GM21825 (cell line): Measurements from ENCODE around the gene NFIX.
A peak's percentile ranks its signal among the peaks of the same experiment; 100 is the strongest.
"Not testable (repeated sequence)": the region's sequence is repeated elsewhere in the genome, so short reads cannot be mapped to it uniquely, and the experiment has no call there.

Experiments
- ATAC-seq: cut with Tn5 transposase; IDR thresholded peaks from one replicate; pipeline ENCODE4 v1.9.1; 2021; ENCODE audit warnings: mild to moderate bottlenecking, moderate library complexity; ENCODE audit not compliant: unreplicated experiment

Gene NFIX

DNA sequence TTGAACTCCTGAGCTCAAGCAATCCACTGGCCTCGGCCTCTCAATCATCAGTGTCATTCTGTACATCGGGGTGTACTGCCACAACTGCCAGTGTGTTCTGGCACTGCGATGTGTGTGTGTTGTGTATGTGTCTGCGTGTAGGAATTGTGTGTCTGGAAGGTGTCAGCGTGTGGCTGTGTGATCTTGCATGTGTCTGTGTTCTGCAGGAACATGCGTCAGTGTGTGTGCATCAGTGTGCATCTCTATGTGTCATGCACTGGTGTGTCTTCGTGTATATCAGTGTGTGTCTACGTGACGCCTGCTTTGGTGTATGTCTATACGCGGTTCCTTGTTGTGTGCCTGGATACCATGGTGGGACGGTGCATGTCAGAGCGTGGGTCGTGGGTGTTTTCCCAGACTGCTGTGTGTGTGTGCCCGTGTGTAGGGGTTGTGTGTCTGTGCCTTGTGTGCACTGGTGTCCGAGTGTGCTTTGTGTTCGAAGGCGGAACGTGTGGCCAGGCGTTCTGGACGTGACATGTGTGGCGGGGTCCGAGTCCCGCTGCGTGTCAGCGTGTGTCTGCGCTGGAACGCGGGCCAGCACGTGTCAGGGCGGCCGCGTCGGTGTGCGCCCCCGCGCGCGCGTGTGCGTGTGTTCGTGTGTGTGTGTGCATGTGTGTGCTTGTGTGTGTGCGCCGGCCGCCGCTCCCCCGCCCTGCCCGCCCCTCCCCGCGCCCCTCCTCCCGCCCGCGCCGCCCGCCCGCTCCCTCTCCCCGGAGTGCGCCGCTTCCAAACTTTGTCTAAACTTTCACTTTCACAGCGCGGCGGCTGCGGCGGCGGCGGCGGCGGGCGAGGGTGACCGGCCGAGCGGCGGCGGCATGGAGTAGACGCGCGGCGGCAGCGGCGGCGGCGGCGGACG, at the start of gene NFIX:
NFIX (plus strand) TSS at position 775 of the 895 bp plus-strand sequence. CDS start 363 bp downstream, outside the sequence.
- ATAC-seq: no peak

DNA sequence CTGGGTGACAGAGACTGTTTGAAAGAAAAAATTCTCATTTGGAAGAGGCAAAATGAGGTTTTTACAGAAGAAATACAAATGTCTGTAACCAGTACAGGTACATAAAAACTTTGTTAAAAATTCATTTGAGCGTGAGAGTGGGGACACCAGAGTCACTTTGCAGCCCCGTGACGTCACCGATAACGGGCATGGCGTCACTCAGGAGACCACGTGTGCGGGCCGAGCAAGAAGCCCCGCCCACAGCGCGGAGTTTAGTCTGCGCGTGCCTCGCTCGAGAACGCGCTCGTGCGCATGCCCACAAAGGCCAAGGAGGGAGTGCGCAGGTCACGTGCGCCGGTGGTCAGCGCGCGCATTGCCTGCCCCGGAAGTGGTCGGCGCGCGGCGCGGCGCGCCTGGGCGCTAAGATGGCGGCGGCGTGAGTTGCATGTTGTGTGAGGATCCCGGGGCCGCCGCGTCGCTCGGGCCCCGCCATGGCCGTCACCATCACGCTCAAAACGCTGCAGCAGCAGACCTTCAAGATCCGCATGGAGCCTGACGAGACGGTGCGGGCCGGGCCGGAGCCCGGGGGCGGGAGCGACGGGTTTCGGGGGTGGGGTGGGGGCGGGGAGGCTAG, 49.7 kb upstream of the NFIX start, which contains the start of gene RAD23A:
RAD23A (plus strand) TSS at position 384 of the 613 bp plus-strand sequence; CDS start at position 471, 87 bp downstream.
- peak; percentile 58 for ATAC-seq

DNA sequence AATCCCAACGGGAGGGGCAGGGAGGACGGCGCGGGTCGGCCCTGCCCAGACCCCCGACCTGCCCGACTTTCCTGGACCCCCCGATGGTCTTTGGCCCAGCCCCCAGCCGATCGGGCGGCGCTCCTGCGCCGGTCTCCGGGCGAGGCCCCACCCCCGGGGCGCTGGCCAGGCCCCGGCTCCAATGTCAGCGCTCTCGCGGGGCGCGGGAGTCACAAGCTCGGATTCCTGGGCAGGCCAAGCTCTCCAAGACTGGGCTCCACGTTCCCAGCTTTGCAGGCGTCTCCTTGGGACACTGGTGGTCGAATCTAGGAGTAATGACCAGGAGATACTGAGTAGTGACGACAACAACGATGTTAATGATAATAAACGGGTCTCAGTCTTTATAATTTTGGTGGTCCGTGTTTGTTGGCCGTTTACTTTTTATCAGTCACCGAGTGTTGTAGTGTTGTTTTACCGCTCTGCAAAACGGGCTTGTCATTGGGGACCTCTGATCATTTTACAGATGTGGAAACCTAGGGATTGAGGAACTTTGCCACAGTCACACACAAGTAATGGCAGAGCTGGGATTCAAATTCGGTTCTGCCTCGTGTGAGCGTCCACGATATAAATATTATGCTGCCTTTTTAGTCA, 49.1 kb upstream of the NFIX start:
- ATAC-seq: peak; percentile 19

DNA sequence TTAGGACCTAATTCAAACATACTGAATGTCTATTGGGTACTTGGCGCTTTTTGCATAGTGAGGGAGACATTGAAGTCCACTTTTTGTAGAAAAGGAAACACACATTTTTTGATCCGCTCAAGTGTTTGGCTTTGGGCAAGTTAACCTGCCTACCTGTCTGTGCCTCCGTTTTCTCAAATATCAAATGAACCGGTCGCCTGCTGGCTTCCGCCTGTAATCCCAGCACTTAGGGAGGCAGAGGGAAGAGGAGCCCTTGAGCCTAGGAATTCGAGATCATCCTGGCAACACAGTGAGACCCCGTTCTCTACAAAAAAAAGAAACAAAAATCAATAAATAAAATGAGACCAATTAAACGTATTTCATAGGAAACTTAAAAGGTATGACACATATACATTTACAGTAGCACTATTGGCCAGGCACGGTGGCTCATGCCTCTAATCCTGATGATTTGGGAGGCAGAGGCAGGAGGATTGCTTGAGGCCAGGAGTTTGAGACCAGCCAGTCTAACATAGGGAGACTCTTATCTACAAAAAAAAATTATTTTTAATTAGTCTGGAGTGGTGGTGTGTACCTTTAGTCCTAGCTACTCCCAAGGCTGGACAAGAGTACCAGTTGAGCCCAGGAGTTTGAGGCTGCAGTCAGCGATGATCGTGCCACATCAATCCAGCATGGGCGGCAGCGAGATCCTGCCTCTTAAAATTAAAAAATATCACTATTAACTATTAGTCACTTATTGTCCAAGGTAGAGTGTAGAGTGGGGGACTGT, 48.4 kb upstream of the NFIX start:
- ATAC-seq: no peak

DNA sequence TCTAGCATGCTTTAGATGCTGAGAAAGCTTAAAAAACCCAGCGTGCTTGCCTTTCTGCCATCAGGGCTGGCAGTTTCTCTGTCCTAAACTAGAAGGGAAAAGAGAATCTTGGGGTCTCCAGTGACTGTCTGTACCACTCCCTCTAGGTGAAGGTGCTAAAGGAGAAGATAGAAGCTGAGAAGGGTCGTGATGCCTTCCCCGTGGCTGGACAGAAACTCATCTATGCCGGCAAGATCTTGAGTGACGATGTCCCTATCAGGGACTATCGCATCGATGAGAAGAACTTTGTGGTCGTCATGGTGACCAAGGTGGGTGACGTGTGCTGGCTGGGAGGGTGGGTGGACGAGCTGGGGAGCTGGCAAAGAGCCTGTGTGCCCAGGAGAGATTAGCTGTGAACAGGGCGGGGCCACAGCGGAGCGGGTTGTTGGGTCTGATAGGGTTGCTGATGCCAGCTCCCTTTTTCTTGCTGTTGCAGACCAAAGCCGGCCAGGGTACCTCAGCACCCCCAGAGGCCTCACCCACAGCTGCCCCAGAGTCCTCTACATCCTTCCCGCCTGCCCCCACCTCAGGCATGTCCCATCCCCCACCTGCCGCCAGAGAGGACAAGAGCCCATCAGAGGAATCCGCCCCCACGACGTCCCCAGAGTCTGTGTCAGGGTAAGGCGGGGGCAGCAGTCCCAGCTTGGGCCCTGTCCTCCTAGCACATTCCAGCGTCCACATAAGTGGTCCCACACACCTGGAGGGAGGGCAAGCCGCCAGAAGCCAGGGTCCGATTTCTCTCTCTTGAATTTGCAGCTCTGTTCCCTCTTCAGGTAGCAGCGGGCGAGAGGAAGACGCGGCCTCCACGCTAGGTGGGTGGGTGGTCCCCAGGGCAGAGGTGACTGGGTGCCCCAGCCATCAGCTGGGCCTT, 47.3 kb upstream of the NFIX start:
- ATAC-seq: no peak

DNA sequence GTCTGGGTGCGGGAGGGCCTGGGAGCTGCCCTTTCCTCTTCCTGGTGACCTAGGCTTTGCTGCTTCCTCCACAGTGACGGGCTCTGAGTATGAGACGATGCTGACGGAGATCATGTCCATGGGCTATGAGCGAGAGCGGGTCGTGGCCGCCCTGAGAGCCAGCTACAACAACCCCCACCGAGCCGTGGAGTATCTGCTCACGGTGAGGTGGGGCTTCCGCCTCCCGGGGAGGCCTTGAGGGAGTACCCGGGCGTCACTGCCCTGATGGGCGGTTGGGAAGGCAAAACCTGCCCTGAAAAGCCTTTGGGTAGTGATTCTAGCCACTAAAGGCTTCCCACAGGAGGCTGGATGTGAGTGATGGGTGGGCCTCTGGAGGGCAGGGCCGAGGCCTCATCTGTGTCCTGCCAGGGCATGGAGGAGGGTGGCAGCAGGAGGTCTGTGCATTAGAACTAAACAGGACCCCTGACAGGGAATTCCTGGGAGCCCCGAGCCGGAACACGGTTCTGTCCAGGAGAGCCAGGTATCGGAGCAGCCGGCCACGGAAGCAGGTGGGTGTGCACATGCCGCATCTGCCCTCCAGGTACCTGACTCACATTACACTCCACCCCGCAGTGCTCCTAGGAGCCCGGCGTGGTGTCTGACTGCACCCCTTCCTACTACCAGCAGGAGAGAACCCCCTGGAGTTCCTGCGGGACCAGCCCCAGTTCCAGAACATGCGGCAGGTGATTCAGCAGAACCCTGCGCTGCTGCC, 46.5 kb upstream of the NFIX start:
- ATAC-seq: no peak

DNA sequence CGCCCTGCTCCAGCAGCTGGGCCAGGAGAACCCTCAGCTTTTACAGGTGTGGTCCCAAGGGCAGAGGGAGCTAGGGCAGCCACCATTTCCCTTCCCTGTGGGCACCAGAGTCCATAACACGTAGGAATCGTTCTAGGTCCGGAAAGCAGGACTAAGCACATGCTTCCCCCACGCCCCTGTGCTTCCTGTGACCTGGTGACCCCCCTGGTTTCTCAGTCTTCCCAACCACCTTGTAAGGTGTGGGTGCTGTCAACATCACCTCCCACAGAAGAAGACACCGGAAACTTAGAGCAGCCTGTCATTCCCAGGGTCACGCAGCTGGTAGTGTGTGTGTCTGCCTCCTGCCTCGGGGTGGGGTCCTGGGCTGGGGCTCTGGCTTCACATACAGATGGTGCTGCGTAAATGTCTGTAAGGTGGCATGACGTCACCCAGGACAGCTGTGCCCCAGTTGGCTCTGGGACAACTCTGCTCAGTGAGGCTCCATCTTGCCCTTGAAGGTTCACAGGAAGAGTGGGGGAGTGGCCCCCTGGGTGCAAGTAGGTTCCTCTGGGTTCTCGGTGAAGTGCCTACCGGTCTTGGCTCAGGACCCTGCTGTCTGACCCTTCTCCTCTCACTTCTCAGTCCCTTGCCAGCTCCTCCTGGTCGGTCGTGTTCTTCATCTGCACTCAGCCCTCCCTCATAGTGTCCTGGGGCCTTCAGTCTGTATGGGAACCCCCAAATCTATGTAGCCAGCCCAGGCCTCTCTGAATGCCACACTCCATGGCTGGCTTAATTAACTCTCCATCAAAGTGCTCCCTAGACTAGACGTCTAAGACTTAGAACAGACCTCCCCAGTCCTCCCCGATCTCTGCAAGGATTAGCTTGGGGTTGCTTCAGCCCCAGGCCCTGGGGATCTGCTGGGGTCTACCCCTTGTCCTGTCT, 45.7 kb upstream of the NFIX start:
- ATAC-seq: no peak

DNA sequence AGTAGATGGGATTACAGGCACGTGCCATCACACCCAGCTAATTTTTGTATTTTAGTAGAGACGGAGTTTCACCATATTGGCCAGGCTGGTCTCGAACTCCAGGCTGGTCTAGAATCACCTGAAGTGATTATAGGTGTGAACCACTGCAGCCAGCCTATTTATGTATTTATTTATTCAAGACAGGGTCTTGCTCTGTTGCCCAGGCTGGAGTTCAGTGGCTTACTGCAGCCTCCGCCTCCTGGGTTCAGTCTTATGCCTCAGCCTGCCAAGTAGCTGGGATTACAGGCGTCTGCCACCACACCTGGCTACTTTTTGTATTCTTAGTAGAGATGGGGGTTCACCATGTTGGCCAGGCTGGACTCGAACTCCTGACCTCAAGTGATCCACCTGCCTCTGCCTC, 43.2 kb upstream of the NFIX start:
- not testable (repeated sequence) for ATAC-seq

DNA sequence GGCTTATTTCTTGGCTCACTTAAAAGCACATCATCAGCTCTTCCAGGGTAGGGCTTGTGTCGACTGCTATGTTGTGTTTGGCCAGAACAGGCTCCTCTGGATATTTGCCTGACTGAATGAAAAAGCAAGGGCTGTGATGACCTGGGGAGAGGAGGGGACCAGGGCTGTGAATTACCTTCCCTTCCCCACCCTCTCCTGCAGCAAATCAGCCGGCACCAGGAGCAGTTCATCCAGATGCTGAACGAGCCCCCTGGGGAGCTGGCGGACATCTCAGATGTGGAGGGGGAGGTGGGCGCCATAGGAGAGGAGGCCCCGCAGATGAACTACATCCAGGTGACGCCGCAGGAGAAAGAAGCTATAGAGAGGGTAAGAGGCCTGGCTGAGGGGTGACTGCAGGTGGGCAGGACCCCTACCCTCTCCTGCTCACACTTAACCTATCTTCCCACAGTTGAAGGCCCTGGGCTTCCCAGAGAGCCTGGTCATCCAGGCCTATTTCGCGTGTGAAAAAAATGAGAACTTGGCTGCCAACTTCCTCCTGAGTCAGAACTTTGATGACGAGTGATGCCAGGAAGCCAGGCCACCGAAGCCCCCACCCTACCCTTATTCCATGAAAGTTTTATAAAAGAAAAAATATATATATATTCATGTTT, 42.7 kb upstream of the NFIX start:
- ATAC-seq: no peak

DNA sequence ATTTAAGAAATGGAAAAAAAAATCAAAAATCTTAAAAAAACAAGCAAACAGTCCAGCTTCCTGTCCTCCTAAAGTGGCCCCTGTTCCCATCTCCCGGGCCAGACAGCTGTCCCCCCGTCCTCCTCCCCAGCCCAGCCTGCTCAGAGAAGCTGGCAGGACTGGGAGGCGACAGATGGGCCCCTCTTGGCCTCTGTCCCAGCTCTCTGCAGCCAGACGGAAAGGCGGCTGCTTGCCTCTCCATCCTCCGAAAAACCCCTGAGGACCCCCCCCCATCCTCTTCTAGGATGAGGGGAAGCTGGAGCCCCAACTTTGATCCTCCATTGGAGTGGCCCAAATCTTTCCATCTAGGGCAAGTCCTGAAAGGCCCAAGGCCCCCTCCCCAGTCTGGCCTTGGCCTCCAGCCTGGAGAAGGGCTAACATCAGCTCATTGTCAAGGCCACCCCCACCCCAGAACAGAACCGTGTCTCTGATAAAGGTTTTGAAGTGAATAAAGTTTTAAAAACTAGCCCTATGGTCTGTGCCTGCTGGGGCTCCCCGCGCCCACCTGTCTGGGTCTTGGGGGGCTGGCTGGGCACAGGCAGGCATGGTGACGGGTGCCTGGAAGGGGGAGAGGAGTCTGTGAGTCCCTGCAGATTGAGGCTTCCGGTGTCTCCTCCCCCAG, 42.0 kb upstream of the NFIX start:
- no peak for ATAC-seq

DNA sequence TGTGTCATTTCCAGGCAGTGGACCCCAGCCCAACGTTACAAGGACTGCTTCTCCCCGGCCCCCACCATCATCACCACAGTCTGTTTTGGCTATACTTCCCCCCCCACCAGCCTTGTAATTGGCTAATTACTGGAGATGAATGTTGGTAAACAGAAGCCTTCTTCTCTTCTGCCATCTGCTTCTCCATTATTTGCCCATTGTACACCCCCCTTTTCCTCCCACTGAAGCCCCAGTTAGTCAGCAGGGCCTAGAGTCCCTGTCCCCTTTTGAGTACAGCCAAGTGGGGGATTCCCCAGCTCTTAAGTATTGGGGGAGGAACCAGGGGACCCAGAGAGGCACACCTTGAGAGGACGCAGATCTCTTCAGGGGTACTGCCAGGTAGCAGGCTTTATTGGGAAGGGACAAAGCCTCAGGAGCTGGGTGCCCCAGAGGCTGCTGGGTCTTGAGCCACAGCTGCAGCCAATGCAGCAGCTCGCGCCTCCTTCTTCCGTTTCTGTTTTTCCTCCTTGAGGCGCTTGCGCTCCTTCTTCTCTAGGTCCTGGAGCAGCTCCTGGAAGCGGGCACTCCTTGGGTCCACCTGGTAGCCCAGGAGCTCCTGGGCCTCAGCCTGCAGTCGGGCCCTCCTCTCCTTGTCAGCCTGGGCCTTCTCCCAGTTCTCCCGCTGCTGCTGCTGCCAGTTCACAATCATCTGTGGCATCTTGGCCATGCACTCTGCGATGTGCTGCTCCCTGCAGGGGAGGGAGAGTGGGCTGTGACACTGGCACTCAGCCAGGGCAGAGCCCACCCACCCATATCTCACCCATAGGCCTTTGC, 41.3 kb upstream of the NFIX start:
- ATAC-seq: no peak

DNA sequence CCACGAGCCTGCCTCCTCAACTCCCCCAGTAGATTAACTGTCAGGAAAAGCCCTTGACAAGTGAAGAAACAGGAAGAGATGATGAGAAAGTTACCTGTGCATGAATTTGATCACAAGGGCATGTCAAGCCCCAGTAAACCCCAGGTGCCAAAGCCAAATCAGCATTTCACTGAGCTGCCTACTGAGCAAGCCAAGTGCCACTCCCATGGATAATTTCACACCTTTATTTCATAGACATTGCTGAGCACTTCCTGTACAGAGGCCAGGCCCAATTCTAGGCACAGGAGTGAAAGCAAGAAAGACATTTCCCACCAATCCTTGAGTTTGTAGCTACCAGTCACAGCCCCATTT, 40.7 kb upstream of the NFIX start:
- no peak for ATAC-seq

DNA sequence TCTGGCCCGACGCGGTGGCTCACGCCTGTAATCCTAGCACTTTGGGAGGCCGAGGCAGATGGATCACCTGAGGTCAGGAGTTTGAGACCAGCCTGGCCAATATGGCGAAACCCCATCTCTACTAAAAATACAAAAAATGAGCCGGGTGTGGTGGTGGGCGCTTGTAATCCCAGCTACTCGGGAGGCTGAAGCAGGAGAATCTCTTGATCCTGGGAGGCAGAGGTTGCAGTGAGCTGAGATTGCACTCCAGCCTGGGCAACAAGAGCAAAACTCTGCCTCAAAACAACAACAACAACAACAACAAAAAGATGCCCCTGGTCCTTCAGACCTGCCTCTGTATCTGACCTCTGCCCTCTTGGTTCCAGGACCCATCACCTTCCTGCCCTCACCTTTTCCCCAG, 39.7 kb upstream of the NFIX start:
- ATAC-seq: not testable (repeated sequence)

DNA sequence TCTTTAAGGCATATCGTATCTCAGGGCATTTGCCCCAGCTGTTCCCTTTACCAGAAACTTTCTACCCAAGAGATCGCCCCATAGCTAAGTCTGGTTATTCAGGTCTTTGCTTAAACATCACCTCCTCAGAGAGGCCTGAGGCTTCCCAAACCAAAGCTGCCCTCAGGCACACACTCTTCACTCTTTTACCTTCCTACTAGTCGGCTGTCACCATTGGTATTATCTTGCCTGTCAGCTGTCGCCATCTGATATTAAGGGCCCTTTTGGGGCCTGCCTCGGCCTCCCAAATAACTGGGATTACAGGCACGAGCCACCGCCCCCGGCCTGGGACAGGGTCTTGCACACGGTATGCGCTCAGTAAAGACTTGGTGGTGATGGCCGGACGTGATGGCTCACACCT, 39.3 kb upstream of the NFIX start:
- ATAC-seq: no peak

DNA sequence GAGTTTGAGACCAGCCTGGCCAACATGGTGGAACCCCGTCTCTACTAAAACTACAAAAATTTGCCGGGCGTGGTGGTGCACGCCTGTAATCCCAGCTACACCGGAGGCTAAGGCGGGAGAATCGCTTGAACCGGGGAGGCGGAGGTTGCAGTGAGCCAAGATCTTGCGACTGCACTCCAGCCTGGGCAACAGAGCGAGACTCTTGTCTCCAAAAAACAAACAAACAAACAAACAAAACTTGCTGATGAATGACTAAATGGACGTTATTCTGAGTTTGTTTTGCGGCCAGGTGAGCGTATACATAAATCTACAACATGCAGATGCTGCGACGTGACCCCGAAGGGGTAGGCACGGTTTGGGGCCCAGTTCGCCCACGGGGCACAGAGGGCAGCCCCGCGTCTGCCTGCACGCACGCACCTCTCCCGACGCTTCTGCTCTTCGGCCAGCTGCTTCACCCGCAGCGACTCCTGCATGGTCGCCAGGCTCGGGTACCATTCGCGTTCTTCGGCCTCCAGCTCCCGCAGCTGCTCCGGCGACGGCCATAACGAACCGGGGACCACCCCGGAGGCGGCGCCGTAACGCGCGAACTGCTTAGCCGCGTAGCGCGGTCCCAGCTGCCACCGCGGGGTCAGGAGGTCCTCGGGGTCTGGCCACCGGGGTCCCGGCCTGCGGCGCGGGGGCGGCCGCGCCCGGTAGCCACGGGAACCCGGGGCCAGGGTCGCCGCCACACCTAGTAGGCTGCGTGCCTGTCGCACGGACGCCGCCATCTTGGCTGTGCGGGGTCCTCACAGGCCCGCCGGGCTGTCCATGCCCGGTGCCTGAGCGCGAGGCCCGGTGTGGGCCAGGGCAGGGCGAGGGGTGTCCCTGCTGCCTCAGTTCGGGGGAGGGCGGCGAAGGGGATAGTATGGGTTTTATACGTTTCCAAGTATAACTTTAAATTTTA, 38.6 kb upstream of the NFIX start, which contains the start of gene GADD45GIP1:
GADD45GIP1 (minus strand) TSS at position 778 of the 943 bp plus-strand sequence; CDS start at position 767, 11 bp downstream.
- ATAC-seq: no peak
